Activated CD8-positive, alpha-beta memory T cell treated with anti-CD3 and anti-CD28 coated beads for 4 hours (primary cell): ENCODE results near the gene PRSS36.
"Not testable (repeated sequence)": the region's sequence is repeated elsewhere in the genome, so short reads cannot be mapped to it uniquely, and the experiment has no call there.

Experiments used
- DNase-seq, 2 donors: peaks; one replicate each; pipeline ENCODE4 v3.0.0-alpha.2; 2020; ENCODE audit warnings: low read depth in 2 of 2

Gene PRSS36

DNA sequence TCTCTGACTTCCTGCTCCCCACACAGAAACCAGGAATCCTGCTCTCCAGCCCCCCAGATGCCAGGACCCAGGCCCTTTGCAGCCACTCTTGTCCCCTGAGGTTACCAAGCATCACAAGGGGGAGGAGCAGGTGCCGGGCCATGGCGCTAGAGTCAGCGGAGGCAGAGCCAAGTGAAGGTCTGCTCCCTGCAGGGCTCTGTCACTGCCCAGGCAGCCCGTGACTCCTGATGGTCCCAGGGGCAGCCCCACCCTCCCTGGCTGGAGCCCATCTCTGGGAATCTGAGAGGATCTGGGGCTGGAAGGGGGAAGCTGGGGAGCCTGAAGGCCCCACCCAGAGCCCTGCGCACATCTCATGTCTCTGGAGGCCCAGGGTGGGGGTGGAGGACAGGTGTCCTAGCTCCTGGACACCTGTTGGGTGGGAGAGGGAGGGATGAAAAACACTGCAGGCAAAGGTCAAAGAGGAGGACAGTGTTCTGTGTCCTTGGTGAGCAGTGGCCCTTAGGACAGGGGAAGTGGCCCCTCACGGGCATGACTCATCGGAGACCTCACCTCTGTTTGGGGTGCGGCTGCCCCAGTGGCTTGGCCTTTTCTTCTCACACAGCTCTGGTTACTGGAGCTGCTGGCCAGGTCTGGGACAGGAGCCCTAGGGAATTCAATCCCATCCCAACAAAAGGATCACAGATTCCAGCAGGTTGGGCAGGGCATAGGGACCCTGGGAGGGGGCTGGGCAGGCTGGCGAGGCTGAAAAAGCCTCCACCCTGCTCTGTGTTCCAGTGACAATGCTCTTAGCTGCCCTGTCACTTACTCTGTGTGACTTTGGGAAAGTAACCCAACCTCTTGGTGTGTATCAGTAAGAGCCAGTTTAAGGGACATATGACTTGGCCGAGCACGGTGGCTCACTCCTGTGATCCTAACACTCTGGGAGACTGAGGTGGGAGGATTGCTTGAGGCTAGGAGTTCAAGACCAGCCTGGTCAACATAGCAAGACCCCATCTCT lies at the start of gene PRSS36:
Gene PRSS36 (minus strand): TSS at position 173 of the 997 bp plus-strand sequence. CDS start 31 bp downstream, at position 142.
- no peak for DNase-seq

- DNase-seq: no peak
Measured at GRCh38 chr16:31199430-31200041, 49.7 kb upstream of the PRSS36 start.

DNA sequence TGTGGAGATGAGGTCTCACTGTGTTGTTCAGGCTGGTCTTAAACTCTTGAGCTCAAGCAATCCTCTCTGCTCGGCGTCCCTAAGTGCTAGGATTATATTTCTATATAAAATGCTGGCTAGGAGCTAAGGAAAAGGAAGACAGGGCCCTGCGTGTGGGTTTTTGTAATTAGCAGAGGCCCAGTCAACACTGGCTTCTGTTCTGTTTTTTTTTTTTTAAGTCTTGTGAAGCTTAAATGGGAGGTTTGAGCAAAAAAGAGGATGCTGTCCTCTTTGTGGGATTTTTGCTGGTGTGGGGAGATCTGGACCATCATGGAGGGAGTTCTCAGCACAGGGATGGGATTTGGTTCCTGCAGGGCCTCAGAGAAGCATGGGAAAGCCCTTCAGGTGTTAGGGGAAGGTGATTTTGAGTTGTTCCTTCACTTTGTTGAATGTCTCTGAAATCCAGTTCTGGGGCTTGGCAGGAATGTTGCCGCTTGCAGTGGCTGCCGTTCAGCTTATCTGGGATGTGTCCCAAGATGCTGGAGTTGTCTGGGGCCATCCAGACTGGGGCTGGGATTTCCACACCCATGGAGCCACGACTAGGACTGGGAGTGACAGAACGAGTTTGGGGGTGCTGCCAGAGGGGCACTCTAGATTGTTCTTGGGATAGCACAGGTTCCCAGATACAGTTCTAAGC lies 48.5 kb upstream of the PRSS36 start:
- DNase-seq: no peak

- DNase-seq: no peak
Measured at GRCh38 chr16:31196324-31197088, 46.6 kb upstream of the PRSS36 start.

DNA sequence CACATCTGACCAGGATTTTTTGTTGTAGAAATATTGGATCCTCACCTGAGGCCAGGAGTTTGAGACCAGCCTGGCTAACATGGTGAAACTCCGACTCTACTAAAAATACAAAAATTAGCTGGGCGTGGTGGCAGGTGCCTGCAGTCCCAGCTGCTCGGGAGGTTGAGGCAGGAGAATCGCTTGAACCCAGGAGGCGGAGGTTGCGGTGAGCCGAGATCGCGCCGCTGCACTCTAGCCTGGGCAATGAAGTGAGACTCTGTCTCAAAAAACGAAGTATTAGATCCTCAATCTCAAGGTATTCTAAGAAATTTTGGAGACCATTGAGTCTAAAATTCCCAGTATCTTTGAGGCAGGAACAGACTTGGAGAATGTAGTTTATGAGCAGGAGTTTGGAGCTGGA lies 46.0 kb upstream of the PRSS36 start:
- not testable (repeated sequence) for DNase-seq

- no peak for DNase-seq
Measured at GRCh38 chr16:31194898-31195297, 45.0 kb upstream of the PRSS36 start.

DNA sequence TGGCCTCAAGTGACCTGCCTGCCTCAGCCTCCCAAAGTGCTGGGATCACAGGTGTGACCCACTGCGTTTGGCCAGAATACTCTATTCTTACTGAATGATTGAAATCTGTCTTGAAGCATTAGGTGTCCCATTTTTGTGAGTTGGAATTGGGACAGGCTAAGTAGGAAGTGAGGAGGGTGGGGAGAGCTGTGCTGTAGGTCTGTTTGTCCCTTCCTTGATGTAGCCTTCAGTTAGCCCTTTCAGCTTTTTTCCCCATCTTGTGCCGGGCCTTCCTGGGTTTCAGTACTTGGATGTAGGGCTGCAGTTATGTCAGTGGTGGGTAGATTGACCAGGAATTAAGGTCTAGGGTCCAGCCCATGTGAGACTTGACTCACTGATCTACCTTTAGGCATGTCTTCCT lies 44.0 kb upstream of the PRSS36 start:
- DNase-seq: no peak

GRCh38 chr16:31192856-31193642 lies 43.2 kb upstream of the PRSS36 start:
- DNase-seq: no peak

- DNase-seq: no peak
Measured at GRCh38 chr16:31191697-31192428, 42.0 kb upstream of the PRSS36 start.

DNA sequence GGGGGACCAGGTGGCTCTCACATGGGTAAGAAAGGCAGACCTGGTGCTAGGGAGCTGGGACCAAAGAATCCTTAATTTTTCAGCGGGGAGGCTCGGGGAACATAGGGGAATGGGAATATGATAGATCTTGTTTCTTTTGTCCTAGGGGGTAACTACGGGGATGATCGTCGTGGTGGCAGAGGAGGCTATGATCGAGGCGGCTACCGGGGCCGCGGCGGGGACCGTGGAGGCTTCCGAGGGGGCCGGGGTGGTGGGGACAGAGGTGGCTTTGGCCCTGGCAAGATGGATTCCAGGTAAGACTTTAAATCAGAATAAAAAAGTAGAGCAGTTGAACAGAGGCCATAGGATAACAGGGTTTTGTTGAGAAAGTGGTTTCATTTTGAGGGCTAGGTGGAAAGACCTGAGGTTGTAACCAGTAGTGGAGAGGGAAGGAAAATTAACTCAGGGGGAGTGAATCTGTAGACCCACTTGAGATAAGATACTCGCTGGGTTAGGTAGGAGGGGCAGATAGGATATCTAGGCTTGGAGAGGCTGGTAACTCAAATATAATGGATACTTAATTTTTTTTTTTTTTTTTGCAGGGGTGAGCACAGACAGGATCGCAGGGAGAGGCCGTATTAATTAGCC lies 41.1 kb upstream of the PRSS36 start:
- DNase-seq: no peak

DNA sequence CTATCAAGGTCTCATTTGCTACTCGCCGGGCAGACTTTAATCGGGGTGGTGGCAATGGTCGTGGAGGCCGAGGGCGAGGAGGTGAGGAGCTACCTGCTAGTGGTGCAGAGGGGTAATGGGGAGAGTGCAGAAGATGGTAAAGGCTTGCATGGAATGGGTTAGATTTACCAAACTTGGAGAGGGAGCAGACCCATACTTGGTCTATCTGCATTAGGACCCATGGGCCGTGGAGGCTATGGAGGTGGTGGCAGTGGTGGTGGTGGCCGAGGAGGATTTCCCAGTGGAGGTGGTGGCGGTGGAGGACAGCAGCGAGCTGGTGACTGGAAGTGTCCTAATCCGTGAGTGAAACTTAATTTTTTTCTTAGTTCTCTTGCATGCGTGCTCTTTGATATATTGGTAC lies 40.2 kb upstream of the PRSS36 start:
- DNase-seq: no peak

DNA sequence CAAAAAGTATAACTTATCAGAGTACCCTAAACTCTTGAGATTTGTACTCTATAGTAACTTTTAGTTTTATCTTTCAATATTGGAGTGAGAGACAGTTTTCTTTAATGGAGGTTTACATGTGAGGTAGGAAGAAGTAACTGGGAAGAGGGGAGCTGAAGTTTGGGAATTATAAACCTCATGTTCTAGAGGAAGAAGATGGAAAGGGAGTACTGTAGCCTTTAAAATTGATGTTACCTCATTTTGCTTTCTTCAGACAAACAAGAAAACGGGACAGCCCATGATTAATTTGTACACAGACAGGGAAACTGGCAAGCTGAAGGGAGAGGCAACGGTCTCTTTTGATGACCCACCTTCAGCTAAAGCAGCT lies 39.5 kb upstream of the PRSS36 start:
- no peak for DNase-seq

DNA sequence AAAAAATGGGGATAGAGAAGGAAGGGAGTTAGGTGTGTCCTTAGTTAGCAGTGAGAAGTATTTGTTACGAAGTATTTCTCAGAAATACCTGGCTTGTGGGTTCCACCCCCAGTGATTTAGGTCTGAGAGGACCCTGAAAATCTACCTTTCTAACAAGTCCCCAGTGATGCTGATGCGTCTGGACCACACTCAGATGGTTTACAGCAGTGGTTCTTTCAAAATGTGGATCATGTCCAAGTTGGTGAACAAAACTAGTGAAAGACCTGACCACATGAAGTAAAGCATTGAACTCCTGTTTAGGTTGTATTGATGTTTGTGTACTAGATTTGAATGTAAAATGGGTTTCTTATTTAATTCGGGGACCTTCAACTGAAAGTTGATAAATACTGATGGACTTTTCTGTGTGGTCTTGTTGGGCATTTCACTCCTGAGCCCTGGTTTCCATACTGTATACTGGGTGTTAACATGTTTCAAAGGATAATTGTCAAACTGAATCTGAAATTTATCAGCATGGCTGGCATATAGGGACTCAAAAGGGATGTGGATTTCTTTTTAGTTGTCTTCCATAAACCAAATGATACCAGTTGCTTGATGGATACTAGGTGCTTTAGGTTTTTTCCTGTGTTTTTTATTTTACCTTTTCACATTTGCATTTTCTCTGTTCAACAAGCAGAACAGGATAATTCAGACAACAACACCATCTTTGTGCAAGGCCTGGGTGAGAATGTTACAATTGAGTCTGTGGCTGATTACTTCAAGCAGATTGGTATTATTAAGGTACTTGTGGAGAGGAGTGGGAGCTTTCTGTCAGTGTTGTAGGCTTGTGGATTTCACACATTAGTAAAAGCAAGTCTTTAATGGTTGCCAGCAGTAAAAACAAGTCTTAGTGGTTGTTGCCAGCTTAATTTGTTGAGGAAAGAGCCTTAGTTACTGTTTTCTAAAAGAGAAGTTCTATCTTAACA lies 38.9 kb upstream of the PRSS36 start:
- DNase-seq: no peak

- DNase-seq: no peak
Measured at GRCh38 chr16:31187808-31188189, 37.9 kb upstream of the PRSS36 start.

- no peak for DNase-seq
Measured at GRCh38 chr16:31186930-31187807, 37.3 kb upstream of the PRSS36 start.

DNA sequence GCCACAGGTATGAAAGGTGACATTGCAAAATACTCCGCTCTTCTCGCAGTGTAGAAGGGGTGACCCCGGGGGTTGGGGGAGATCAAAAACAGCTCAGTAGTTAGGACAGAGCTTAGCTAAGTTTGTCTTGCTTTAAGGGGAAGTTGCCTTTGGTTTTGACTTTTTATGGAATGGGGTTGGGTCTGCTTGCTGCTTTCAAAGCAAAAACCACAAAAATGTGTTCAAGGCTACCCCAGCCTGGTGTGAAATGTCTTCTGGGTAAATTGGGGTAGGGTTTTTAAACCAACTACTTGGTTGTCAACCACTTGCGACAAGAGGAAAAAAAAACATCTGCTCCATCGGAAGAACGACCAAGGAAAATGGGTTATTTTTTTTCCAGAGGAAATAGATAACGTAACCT lies 36.3 kb upstream of the PRSS36 start:
- DNase-seq: no peak

GRCh38 chr16:31185339-31185738 lies 35.5 kb upstream of the PRSS36 start:
- DNase-seq: no peak

- no peak for DNase-seq
Measured at GRCh38 chr16:31184888-31185287, 35.0 kb upstream of the PRSS36 start.
